HG03108 (cell line): ENCODE results near the gene PIGU.

ENCODE experiments used
- ATAC-seq: cut with Tn5 transposase; IDR thresholded peaks from one replicate; pipeline ENCODE4 v1.9.1; 2021; ENCODE audit warnings: moderate library complexity; ENCODE audit not compliant: unreplicated experiment

Gene PIGU

GRCh38 chr20:34560141-34560523 lies 116.8 kb downstream of the PIGU start:
- ATAC-seq: no peak

GRCh38 chr20:34559311-34560140 lies 117.4 kb downstream of the PIGU start:
- no peak for ATAC-seq

- no peak for ATAC-seq
Observed at GRCh38 chr20:34558320-34559218, 118.3 kb downstream of the PIGU start, which contains the start of gene MAP1LC3A. Gene MAP1LC3A (plus strand): TSS chr20:34558718. CDS start chr20:34558869, 151 bp downstream.

- ATAC-seq: no peak
Observed at GRCh38 chr20:34557936-34558319, 119.0 kb downstream of the PIGU start.

- no peak for ATAC-seq
Observed at GRCh38 chr20:34553366-34553867, 123.5 kb downstream of the PIGU start.

GRCh38 chr20:34552569-34552968 lies 124.3 kb downstream of the PIGU start:
- ATAC-seq: no peak

- ATAC-seq: no peak
Observed at GRCh38 chr20:34549929-34550305, 127.0 kb downstream of the PIGU start.

- no peak for ATAC-seq
Observed at GRCh38 chr20:34549291-34549928, 127.5 kb downstream of the PIGU start.

- ATAC-seq: no peak
Observed at GRCh38 chr20:34547844-34548613, 128.9 kb downstream of the PIGU start.

GRCh38 chr20:34546751-34547181 lies 130.1 kb downstream of the PIGU start:
- no peak for ATAC-seq

GRCh38 chr20:34544109-34544796 lies 132.6 kb downstream of the PIGU start:
- no peak for ATAC-seq

- ATAC-seq: no peak
Observed at GRCh38 chr20:34543463-34544056, 133.3 kb downstream of the PIGU start.

- no peak for ATAC-seq
Observed at GRCh38 chr20:34542439-34542838, 134.5 kb downstream of the PIGU start.

GRCh38 chr20:34541917-34542316 lies 135.0 kb downstream of the PIGU start:
- ATAC-seq: no peak

GRCh38 chr20:34541264-34541901 lies 135.5 kb downstream of the PIGU start:
- no peak for ATAC-seq

- no peak for ATAC-seq
Observed at GRCh38 chr20:34540596-34541263, 136.2 kb downstream of the PIGU start.

GRCh38 chr20:34539756-34540155 lies 137.1 kb downstream of the PIGU start:
- no peak for ATAC-seq

GRCh38 chr20:34538671-34539123 lies 138.2 kb downstream of the PIGU start:
- no peak for ATAC-seq
